HepG2 (cell line): ENCODE results near the gene CALD1. TPM values are rescaled to one million over a fixed set of nuclear protein-coding genes. Genes with fewer than 3 reads are reported as not detected.

Experiments
- ATAC-seq: fragments of 200-7000 bp; cut with Tn5 transposase; 3 replicates; pipeline ENCODE4 v1.9.1; 2020; ENCODE audit warnings: mild to moderate bottlenecking, moderate library complexity
- BruUV-seq: library from RNA; stranded (reverse); fragments of 400-500 nt; replicated peaks from 2 replicates; lab custom pipeline; 2021; lab: Mats Ljungman, UMichigan
- CTCF ChIA-PET: fragments of 300-600 bp; formaldehyde crosslinking; extraction: SDS; loops from one replicate; lab custom pipeline; 2021; ENCODE audit warnings: low total read pairs, inconsistent platforms, low intra/inter-chr PET ratio; lab: Yijun Ruan, JAX
- POLR2A ChIA-PET: fragments of 350-600 bp; sonication (Branson Sonifier 250); formaldehyde crosslinking; loops from one replicate; lab custom pipeline; 2020; ENCODE audit warnings: antibody characterized with exemption, inconsistent platforms; lab: Yijun Ruan, JAX
- DNase-seq: peaks from one replicate; pipeline ENCODE4 v3.0.0-alpha.2; 2015; ENCODE audit warnings: low spot score
- FAIRE-seq: peaks from 3 replicates; lab custom pipeline; 2011; peaks lifted over from hg19 to GRCh38; lab: Jason Lieb, UNC
- H2AFZ ChIP-seq: one replicate; pipeline ENCODE4 v1.6.1; 2011; ENCODE audit warnings: low read length, inconsistent platforms
- H3K27ac ChIP-seq: fragments of 300-600 bp; 3 replicates; pipeline ENCODE4 v1.8.0; 2011; ENCODE audit warnings: mixed run types, mild to moderate bottlenecking, mixed read lengths, low read length, inconsistent platforms; ENCODE audit not compliant: insufficient read depth; ENCODE audit errors: extremely low read length
- H3K27me3 ChIP-seq, 2 experiments: fragments of 200-600 bp in 1 of 2; 2 replicates in 1 of 2; 3 replicates in 1 of 2; pipeline versions ENCODE4 v1.6.0 to v1.8.0; 2011; ENCODE audit warnings: low read length in 2 of 2, mild to moderate bottlenecking in 2 of 2, moderate library complexity in 2 of 2, inconsistent platforms in 1 of 2; ENCODE audit not compliant: insufficient read depth in 2 of 2, control insufficient read depth in 1 of 2
- H3K36me3 ChIP-seq, 2 experiments: fragments of 200-600 bp in 1 of 2; replicated peaks in 1 of 2; 2 replicates in 1 of 2; 3 replicates in 1 of 2; pipeline versions ENCODE4 v1.5.1 to v1.8.0; 2011; ENCODE audit warnings: low read length in 2 of 2, inconsistent platforms in 1 of 2; ENCODE audit not compliant: insufficient read depth in 2 of 2, control insufficient read depth in 1 of 2
- H3K4me1 ChIP-seq: 2 replicates; pipeline ENCODE4 v1.5.1; 2012; ENCODE audit warnings: low read length, inconsistent platforms; ENCODE audit not compliant: insufficient read depth
- H3K4me2 ChIP-seq: 2 replicates; pipeline ENCODE4 v1.6.0; 2011; ENCODE audit warnings: low read depth, low read length, inconsistent platforms
- H3K4me3 ChIP-seq, 3 experiments: fragments of 200-600 bp in 1 of 3; sonication (generic), shearing (Covaris generic) in 1 of 3; replicated peaks in 1 of 3; 2 replicates each; pipeline ENCODE4 v1.5.1; 2011 to 2016; ENCODE audit warnings: low read length in 3 of 3, inconsistent platforms in 2 of 3, low read depth in 2 of 3, mild to moderate bottlenecking in 2 of 3, control low read depth in 1 of 3, mixed read lengths in 1 of 3; ENCODE audit not compliant: insufficient read depth in 1 of 3
- H3K79me2 ChIP-seq: one replicate; pipeline ENCODE4 v1.6.1; 2011; ENCODE audit warnings: low read length, inconsistent platforms; ENCODE audit not compliant: insufficient read depth
- H3K9ac ChIP-seq: 2 replicates; pipeline ENCODE4 v1.6.0; 2011; ENCODE audit warnings: mild to moderate bottlenecking, low read depth, low read length, inconsistent platforms; ENCODE audit not compliant: insufficient read depth
- H3K9me3 ChIP-seq: 2 replicates; pipeline ENCODE4 v1.5.1; 2012; ENCODE audit warnings: mild to moderate bottlenecking, low read length
- H4K20me1 ChIP-seq: 2 replicates; pipeline ENCODE4 v1.6.0; 2011; ENCODE audit warnings: inconsistent platforms, mild to moderate bottlenecking, low read length, moderate library complexity; ENCODE audit not compliant: insufficient read depth
- ATRX ChIP-seq: sonication (generic); formaldehyde crosslinking; IDR thresholded peaks from 2 replicates; pipeline ENCODE4 v1.4.0; 2020; ENCODE audit warnings: missing genetic modification reagents, borderline replicate concordance
- EEA1 ChIP-seq: sonication (generic); formaldehyde crosslinking; IDR thresholded peaks from 2 replicates; pipeline ENCODE4 v1.5.1; 2020; ENCODE audit warnings: mild to moderate bottlenecking, missing genetic modification reagents, borderline replicate concordance
- EZH2 ChIP-seq: conservative IDR thresholded peaks from 2 replicates; pipeline ENCODE4 v1.6.1; 2012; ENCODE audit warnings: mild to moderate bottlenecking, low read depth, low read length, moderate library complexity
- KAT2B ChIP-seq: fragments of 150-350 bp; IDR thresholded peaks from 2 replicates; pipeline ENCODE4 v1.6.1; 2014; ENCODE audit warnings: low read depth, low read length, borderline replicate concordance
- KLF6 ChIP-seq: IDR thresholded peaks from 2 replicates; pipeline ENCODE4 v1.8.0; 2016; ENCODE audit warnings: missing biosample characterization, missing genetic modification reagents
- RFXANK ChIP-seq: IDR thresholded peaks from 2 replicates; pipeline ENCODE4 v1.6.1; 2016
- SOX13 ChIP-seq, 3 experiments: fragments of 450-650 bp in 1 of 3; sonication (generic) in 1 of 3; formaldehyde crosslinking in 1 of 3; IDR thresholded peaks in 2 of 3; conservative IDR thresholded peaks in 1 of 3; 2 replicates each; pipeline versions ENCODE4 v1.5.0 to v1.6.1; 2016 to 2020; ENCODE audit warnings: antibody characterized with exemption in 1 of 3, mild to moderate bottlenecking in 1 of 3, missing compliant biosample characterization in 1 of 3, missing genetic modification reagents in 1 of 3, moderate library complexity in 1 of 3
- SSRP1 ChIP-seq: IDR thresholded peaks from 2 replicates; pipeline ENCODE4 v1.6.1; 2016; ENCODE audit warnings: control low read depth
- TRIM22 ChIP-seq: fragments of 450-650 bp; IDR thresholded peaks from 2 replicates; pipeline ENCODE4 v1.6.1; 2017
- U2AF2 ChIP-seq: fragments of 200-400 bp; formaldehyde crosslinking; IDR thresholded peaks from 2 replicates; pipeline ENCODE4 v1.6.1; 2017; ENCODE audit warnings: low read depth, mild to moderate bottlenecking, low read length
- ZBTB2 ChIP-seq: sonication (generic); formaldehyde crosslinking; IDR thresholded peaks from 2 replicates; pipeline ENCODE4 v1.8.0; 2022; ENCODE audit warnings: low read depth, missing genetic modification reagents
- ZNF343 ChIP-seq: sonication (generic); formaldehyde crosslinking; IDR thresholded peaks from 2 replicates; pipeline ENCODE4 v1.4.0; 2020; ENCODE audit warnings: mild to moderate bottlenecking, missing genetic modification reagents
- ZNF350 ChIP-seq: sonication (generic); formaldehyde crosslinking; IDR thresholded peaks from 2 replicates; pipeline ENCODE4 v1.4.0; 2020; ENCODE audit warnings: mild to moderate bottlenecking, low read depth, missing genetic modification reagents, borderline replicate concordance
- ZNF512 ChIP-seq: sonication (generic); formaldehyde crosslinking; IDR thresholded peaks from 2 replicates; pipeline ENCODE4 v1.4.0; 2020; ENCODE audit warnings: mild to moderate bottlenecking, missing genetic modification reagents
- ZNF572 ChIP-seq: sonication (generic); formaldehyde crosslinking; IDR thresholded peaks from 2 replicates; pipeline ENCODE4 v1.5.1; 2020; ENCODE audit warnings: mild to moderate bottlenecking, missing genetic modification reagents
- ZNF776 ChIP-seq: sonication (generic); formaldehyde crosslinking; IDR thresholded peaks from 2 replicates; pipeline ENCODE4 v1.4.0; 2020; ENCODE audit warnings: mild to moderate bottlenecking, missing genetic modification reagents
- whole genome bisulfite sequencing: methylation state at CpG from one replicate; pipeline ENCODE4 v1.1.6; 2017; ENCODE audit warnings: low lambda C conversion rate; 5-methylcytosine and 5-hydroxymethylcytosine counted together
- in situ Hi-C: cut with HindIII; loops from 2 replicates; pipeline ENCODE4 v1.10.0; 2017; ENCODE audit warnings: low pct_unique_long_range_greater_than_20kb; ENCODE audit not compliant: extremely low pct_ligation_motif_present
- intact Hi-C: fragments of 100-400 bp; cut with micrococcal nuclease; formaldehyde crosslinking; loops from one replicate; pipeline ENCODE4 v1.10.0; 2022; ENCODE audit not compliant: unreplicated experiment
- polyA plus RNA-seq, 8 experiments: library from polyadenylated mRNA; depleted of rRNA in 3 of 8; stranded (reverse) in 7 of 8; unstranded in 1 of 8; fragments of >200 nt; fragmentation: Illumina TruSeq in 4 of 8; extraction: Trizol in 4 of 8; gene quantifications; 2 replicates each; pipeline versions ENCODE4 v1.2.1 to v1.2.3, GENCODE V29; 2011 to 2016; ENCODE audit warnings: low read depth in 4 of 8, missing spikeins in 1 of 8, mixed read lengths in 1 of 8; ENCODE audit not compliant: insufficient read depth in 1 of 8
- total RNA-seq, 5 experiments: library from RNA; depleted of rRNA; stranded (reverse); fragments of >200 nt; fragmentation: Illumina TruSeq; extraction: Trizol; gene quantifications; 2 replicates each; pipeline ENCODE4 v1.2.3, GENCODE V29; 2016; ENCODE audit warnings: low read depth in 1 of 5

The CALD1 gene
- total and polyA plus RNA-seq, 2 of the 13 experiments (the other 11 are each of a cell fraction or from before 2014, with no cell fraction given), result 53.0 to 112 TPM

GRCh38 chr7:134799377-134799776 lies 19.9 kb downstream of the CALD1 start:
- intact Hi-C loops (no loop called here), in situ Hi-C loops (no loop called here)
- no TSS peak for BruUV-seq
- Histone ChIP-seq H4K20me1 (no peaks in the 10 kb centered on the region), H3K79me2 (no peaks in the 10 kb centered on the region), H3K4me1 (no peaks in the 10 kb centered on the region), H3K27ac (no peak overlapping the region), H3K36me3 (no peaks in the 10 kb centered on the region), H3K27me3 (no peaks in the 10 kb centered on the region), H3K9ac (no peak overlapping the region), H3K4me2 (no peak overlapping the region), H3K9me3 (no peaks in the 10 kb centered on the region), H3K4me3 (no peak overlapping the region), H2AFZ (no peak overlapping the region)
- CTCF ChIA-PET, result no interaction called here
- ATAC-seq (no peak), DNase-seq (no peak), FAIRE-seq (no peak)
- no peak for TF ChIP-seq ZNF343 (CRISPR knock-in tag)
- POLR2A ChIA-PET, result no interaction called here
- WGBS, result 40% methylated on average over 5 of the region's 5 CpGs

GRCh38 chr7:134802762-134803161 lies 23.3 kb downstream of the CALD1 start:
- Histone ChIP-seq H3K9ac (no peak overlapping the region), H3K4me2 (no peak overlapping the region), H3K27ac (no peak overlapping the region), H3K79me2 (no peaks in the 10 kb centered on the region), H2AFZ (no peak overlapping the region), H3K36me3 (no peaks in the 10 kb centered on the region), H4K20me1 (no peaks in the 10 kb centered on the region), H3K9me3 (no peaks in the 10 kb centered on the region), H3K4me3 (no peak overlapping the region), H3K4me1 (no peaks in the 10 kb centered on the region), H3K27me3 (0 out of 5 replicates have a peak, but pooled peaks cover 0 to 3% of the 10 kb centered on the region in 2 experiments)
- FAIRE-seq (no peak), DNase-seq (no peak), ATAC-seq (no peak)
- intact Hi-C loops, result no loop called here
- ChIA-PET CTCF (no interaction called here), POLR2A (no interaction called here)
- in situ Hi-C loops, result no loop called here
- 79% methylated on average over 4 of the region's 4 CpGs for WGBS
- no TSS peak for BruUV-seq
- TF ChIP-seq RFXANK (CRISPR knock-in tag), result no peak
- no peak for TF ChIP-seq U2AF2
- no peak for TF ChIP-seq KLF6 (CRISPR knock-in tag)
- no peak for TF ChIP-seq SSRP1 (CRISPR knock-in tag)
- no peak for TF ChIP-seq ZNF572
- TF ChIP-seq SOX13 (IDR thresholded peaks at IDR 0.05), result no peak
- no peak for TF ChIP-seq SOX13 (CRISPR knock-in tag; conservative IDR thresholded peaks at IDR 0.05 in 1 of 2, IDR thresholded peaks at IDR 0.05 in 1 of 2)
- TF ChIP-seq TRIM22, result no peak
- TF ChIP-seq EEA1 (CRISPR knock-in tag), result no peak
- TF ChIP-seq ZNF350 (CRISPR knock-in tag), result no peak
- TF ChIP-seq ZNF776 (CRISPR knock-in tag), result no peak
- TF ChIP-seq ZBTB2 (CRISPR knock-in tag), result no peak
- TF ChIP-seq ZNF512 (CRISPR knock-in tag), result no peak
- no peak for TF ChIP-seq KAT2B
- TF ChIP-seq EZH2, result no peak
- TF ChIP-seq ATRX (CRISPR knock-in tag), result no peak
